ENCODE measurements around the gene SLC38A6. TPM values are rescaled to one million over a fixed set of nuclear protein-coding genes. Genes with fewer than 3 reads are reported as not detected.

Gene SLC38A6
- total and polyA plus RNA-seq, 2 of the 8 experiments (the other 6 are each of a cell fraction or from before 2014, with no cell fraction given): 8.1 to 9.8 TPM

DNA sequence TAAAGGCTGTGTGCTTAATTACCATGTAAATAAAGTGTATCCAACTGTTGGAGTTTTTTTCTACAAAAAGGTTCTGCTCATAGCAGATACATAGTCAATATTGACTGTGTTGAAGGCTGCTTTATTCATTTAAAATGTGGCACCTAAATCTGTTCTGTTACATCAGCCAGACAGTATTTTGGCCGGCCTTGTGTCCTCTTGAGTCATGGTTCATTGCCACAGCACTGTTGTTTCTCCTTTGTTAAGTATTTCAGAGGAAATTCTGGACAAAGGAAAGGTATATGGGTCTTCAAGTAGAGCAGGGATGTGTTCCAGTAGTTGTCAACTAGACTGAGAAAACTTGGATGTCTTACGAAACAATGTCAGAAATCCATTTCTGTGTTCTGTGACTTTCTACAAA is 95.5 kb downstream of the SLC38A6 start (continued):
- TF ChIP-seq, protein P1, sequence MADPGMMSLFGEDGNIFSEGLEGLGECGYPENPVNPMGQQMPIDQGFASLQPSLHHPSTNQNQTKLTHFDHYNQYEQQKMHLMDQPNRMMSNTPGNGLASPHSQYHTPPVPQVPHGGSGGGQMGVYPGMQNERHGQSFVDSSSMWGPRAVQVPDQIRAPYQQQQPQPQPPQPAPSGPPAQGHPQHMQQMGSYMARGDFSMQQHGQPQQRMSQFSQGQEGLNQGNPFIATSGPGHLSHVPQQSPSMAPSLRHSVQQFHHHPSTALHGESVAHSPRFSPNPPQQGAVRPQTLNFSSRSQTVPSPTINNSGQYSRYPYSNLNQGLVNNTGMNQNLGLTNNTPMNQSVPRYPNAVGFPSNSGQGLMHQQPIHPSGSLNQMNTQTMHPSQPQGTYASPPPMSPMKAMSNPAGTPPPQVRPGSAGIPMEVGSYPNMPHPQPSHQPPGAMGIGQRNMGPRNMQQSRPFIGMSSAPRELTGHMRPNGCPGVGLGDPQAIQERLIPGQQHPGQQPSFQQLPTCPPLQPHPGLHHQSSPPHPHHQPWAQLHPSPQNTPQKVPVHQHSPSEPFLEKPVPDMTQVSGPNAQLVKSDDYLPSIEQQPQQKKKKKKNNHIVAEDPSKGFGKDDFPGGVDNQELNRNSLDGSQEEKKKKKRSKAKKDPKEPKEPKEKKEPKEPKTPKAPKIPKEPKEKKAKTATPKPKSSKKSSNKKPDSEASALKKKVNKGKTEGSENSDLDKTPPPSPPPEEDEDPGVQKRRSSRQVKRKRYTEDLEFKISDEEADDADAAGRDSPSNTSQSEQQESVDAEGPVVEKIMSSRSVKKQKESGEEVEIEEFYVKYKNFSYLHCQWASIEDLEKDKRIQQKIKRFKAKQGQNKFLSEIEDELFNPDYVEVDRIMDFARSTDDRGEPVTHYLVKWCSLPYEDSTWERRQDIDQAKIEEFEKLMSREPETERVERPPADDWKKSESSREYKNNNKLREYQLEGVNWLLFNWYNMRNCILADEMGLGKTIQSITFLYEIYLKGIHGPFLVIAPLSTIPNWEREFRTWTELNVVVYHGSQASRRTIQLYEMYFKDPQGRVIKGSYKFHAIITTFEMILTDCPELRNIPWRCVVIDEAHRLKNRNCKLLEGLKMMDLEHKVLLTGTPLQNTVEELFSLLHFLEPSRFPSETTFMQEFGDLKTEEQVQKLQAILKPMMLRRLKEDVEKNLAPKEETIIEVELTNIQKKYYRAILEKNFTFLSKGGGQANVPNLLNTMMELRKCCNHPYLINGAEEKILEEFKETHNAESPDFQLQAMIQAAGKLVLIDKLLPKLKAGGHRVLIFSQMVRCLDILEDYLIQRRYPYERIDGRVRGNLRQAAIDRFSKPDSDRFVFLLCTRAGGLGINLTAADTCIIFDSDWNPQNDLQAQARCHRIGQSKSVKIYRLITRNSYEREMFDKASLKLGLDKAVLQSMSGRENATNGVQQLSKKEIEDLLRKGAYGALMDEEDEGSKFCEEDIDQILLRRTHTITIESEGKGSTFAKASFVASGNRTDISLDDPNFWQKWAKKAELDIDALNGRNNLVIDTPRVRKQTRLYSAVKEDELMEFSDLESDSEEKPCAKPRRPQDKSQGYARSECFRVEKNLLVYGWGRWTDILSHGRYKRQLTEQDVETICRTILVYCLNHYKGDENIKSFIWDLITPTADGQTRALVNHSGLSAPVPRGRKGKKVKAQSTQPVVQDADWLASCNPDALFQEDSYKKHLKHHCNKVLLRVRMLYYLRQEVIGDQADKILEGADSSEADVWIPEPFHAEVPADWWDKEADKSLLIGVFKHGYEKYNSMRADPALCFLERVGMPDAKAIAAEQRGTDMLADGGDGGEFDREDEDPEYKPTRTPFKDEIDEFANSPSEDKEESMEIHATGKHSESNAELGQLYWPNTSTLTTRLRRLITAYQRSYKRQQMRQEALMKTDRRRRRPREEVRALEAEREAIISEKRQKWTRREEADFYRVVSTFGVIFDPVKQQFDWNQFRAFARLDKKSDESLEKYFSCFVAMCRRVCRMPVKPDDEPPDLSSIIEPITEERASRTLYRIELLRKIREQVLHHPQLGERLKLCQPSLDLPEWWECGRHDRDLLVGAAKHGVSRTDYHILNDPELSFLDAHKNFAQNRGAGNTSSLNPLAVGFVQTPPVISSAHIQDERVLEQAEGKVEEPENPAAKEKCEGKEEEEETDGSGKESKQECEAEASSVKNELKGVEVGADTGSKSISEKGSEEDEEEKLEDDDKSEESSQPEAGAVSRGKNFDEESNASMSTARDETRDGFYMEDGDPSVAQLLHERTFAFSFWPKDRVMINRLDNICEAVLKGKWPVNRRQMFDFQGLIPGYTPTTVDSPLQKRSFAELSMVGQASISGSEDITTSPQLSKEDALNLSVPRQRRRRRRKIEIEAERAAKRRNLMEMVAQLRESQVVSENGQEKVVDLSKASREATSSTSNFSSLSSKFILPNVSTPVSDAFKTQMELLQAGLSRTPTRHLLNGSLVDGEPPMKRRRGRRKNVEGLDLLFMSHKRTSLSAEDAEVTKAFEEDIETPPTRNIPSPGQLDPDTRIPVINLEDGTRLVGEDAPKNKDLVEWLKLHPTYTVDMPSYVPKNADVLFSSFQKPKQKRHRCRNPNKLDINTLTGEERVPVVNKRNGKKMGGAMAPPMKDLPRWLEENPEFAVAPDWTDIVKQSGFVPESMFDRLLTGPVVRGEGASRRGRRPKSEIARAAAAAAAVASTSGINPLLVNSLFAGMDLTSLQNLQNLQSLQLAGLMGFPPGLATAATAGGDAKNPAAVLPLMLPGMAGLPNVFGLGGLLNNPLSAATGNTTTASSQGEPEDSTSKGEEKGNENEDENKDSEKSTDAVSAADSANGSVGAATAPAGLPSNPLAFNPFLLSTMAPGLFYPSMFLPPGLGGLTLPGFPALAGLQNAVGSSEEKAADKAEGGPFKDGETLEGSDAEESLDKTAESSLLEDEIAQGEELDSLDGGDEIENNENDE (IDR thresholded peaks at IDR 0.05; ENCODE audit: insufficient replicate concordance, low read length): no peak
- TF ChIP-seq NRF1 (IDR thresholded peaks at IDR 0.05; ENCODE audit: low read depth, low read length): no peak
- TF ChIP-seq MAFK (IDR thresholded peaks at IDR 0.05; ENCODE audit: low read depth, low read length): no peak
- TF ChIP-seq HDAC2 (IDR thresholded peaks at IDR 0.05; ENCODE audit: borderline replicate concordance in 1 of 2, low read depth in 2 of 2, low read length in 2 of 2): no peak
- TF ChIP-seq RXRA (IDR thresholded peaks at IDR 0.05; ENCODE audit: insufficient read depth, low read depth, low read length): no peak
- no peak for TF ChIP-seq KDM1A (IDR thresholded peaks at IDR 0.05; ENCODE audit: borderline replicate concordance, low read length)
- TF ChIP-seq RAD21 (IDR thresholded peaks at IDR 0.05 in 1 of 2, conservative IDR thresholded peaks at IDR 0.05 in 1 of 2; ENCODE audit: low read depth in 2 of 2, low read length in 2 of 2): no peak
- TF ChIP-seq CBX5 (IDR thresholded peaks at IDR 0.05; ENCODE audit: low read depth, low read length): no peak
- no peak for TF ChIP-seq TEAD4 (IDR thresholded peaks at IDR 0.05; ENCODE audit: low read depth, low read length)
- no peak for TF ChIP-seq CTBP2 (IDR thresholded peaks at IDR 0.05; ENCODE audit: borderline replicate concordance, insufficient read depth, insufficient read length, low read length)
